ENCODE measurements around the gene PDE6G.
A peak's percentile ranks its signal among the peaks of the same experiment; 100 is the strongest.

The PDE6G gene

DNA sequence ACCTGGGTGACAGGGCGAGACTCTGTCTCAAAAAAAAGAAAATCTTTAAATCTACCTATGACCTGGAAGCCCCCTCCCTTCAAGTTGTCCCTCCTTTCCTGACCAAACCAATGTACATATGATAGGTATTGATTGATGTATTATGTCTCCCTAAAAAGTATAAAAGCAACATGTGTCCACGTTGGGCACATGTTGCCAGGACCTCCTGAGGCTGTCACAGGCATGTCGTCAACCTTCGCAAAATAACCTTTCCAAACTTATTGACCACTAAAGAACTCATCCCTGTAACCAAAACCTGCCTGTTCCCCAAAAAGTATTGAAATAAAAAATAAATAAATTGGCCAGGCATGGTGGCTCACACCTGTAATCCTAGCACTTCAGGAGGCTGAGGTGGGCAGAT lies 5.7 kb upstream of the PDE6G start:
- DNase-seq (ENCODE audit: low read depth in 2 of 2): no peak

DNA sequence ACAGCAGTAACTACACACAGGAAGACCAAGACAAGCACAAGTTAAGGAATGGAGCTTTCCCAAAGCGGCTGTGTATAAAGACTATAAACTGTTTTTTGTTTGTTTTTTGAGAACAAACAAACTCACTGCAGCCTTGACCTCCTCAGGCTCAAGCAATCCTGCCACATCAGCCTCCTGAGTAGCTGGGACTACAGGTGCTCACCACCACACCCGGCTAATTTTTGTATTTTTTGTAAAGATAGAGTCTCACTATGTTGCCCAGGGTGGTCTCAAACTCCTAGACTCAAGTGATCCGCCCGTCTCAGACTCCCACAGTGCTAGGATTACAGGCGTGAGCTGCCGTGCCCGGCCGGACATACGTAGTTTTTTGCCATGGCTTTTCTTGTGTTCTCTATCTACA lies 4.1 kb upstream of the PDE6G start:
- no peak for DNase-seq (ENCODE audit: low read depth in 2 of 2)

DNA sequence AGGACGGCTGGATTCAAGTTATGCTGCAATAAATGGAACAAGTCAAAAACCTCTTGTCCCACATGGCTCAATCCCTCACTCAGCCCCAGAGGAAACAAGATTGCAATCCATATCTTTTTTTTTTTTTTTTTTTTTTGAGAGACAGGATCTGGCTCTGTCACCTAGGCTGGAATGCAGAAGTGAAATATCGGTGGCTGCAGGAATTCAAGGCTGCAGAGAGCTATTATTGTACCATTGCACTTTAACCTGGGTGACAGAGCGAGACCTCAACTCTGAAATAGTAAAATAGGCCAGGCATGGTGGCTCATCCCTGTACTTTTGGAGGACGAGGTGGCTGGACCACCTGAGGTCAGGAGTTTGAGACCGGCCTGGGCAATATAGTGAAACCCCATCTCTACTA lies 2.7 kb upstream of the PDE6G start:
- no peak for DNase-seq (ENCODE audit: low read depth in 2 of 2)

DNA sequence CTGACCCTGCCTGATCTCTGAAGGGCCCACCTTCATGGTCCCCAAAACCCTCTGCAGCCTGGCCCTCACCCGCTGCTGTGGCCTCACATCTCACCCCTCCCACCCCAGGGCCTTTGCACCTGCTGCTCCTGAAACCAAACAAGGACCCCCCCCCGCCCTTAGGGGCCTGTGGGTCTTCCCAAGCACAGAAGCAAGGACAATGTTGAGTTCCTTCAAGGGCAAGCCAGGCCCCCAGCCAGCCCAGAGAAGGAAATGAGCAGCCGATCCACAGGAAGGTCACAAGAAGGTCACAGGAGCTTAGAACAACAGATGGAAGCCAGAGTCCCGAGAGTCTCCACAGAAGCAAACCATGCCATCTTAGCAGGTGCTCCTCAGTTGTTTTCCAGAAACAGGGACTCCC lies 493 bp upstream of the PDE6G start:
- no peak for DNase-seq (ENCODE audit: low read depth in 2 of 2)

DNA sequence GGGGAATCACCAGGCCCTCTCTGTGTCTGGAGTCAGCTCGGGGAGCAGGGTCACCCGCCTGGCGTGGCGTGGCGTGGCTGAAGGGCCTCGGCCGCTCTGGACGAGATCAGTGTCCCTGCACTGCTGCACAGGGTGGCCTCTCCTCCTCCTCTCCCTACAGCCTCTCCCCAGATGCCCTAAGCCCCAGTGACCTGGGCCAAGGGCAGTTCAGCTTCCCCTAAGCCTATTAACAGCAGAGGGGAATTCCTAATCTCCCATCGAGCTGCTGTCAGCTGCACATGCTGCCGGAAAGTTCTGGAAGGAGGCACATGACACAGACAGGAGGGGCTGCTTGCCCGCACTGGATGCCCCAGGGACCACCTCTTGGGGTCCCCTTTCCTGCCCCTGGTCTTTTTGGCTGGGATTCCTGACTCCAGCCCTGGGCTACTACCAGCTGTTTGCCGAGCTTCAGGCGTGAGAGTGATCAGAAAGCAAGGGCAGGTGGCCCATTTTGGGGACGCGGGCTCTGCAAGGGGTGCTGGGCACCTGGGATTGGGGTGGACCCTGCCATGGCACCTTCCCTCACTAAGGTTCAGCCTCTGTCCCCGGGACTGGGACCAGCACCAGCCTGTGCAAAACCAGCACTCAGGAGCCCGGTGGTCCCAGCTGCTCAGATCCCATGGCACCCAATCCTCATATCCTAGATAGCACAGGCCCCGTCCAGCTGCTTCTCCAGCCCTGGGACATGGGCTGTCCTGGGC lies 794 bp downstream of the PDE6G start:
- DNase-seq (ENCODE audit: low read depth in 2 of 2): no peak

DNA sequence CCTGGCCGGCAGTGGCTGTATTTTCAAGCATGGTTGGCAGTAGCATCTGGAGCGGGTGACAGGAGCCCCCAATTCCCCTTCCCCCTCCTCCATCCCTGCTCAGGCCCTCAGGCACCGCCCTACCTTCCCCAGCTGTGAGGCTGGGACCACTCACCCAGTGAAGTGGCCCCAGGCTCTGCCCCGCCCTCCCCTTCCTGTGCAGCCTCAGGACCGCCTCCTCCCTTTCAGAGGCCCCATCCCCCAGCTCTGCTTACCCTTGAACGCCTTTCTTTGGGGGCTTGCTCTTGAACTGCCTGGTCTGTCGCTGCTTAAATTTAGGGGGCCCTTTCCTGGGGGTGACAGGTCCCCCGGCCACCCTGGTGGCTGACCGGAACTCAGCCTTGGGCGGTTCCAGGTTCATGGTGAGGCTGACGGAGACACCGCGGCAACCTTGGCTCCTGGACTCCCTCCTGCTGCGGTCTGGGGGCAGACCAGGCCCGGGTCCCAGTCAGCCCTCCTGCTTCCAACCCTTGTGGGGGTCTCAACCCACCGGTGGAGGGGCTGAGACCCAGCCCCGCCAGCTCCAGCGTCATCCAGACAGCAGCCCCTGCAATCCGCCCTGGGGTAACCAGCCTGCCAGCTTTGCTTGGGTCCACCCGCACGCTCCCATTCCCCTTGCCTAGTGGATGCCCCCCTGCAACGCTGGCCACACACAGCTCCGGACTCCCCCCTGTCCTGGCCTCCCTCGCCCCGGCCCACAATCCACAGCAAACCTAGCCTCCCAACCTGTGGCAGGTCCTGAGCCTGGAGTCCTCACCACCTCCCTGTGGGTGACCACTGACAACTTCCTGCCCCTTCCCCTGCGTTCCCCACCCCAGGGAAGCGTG lies 3.2 kb downstream of the PDE6G start:
- DNase-seq (ENCODE audit: low read depth in 2 of 2): no peak

DNA sequence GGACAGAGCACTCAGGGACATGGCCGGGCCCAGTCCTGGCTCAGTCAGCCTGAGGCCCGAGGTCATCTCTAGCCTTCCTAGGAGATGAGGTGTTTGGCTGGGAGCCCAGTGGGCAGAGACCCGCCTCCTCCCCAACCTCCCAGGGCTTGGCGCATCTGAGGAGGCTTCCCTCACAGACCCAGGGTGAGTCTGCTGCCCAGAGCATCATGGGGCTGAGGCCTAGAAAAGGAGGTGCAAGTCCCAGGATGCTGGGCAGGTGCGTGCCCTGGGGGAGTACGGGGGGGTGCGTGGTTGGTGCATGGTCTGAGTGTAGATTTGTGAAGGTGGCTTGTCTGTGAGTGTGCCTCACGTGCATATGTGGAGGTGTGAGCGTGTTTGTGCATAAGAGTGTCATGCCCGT lies 4.7 kb downstream of the PDE6G start:
- DNase-seq (ENCODE audit: low read depth in 2 of 2): peak in 1 of 2 experiments; percentile 14

DNA sequence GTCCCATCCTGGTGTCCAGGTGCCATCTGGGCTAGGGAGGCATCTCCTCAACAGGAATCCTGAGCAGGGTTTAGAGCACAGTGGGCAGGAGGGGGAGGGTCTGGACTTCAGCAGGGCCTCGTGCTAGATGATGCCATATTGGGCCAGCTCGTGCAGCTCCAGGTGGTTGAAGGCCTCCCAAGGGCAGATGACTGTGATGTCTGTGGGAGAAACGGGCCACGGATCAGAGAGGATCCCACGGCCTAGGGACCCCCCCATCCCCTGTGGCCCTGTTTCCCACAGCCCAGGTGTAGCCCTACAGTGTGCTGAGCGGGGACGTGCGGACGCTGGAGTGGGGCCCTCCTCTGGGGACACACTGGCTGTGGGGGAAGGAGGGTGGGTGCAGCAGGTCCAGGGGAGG lies 5.4 kb downstream of the PDE6G start:
- DNase-seq (ENCODE audit: low read depth in 2 of 2): no peak

DNA sequence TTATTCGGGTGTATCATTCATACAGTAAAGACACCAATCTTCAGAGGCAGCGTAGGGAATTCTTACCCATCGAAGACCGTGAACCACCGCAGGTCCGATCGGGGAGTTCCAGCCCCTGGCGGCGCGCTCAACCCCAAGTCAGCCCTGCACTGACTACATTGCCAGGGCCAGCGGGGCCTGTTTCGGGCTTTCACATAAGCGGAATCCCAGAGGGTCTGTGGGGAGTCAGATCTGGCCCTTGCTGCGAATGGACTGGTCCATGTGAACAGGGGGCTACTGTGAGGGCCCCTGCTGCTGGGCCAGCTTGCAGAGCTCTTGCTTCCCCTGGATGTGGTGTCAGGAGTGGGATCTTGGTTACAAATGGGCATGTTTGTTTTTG lies 7.6 kb downstream of the PDE6G start:
- no peak for DNase-seq (ENCODE audit: low read depth in 2 of 2)

DNA sequence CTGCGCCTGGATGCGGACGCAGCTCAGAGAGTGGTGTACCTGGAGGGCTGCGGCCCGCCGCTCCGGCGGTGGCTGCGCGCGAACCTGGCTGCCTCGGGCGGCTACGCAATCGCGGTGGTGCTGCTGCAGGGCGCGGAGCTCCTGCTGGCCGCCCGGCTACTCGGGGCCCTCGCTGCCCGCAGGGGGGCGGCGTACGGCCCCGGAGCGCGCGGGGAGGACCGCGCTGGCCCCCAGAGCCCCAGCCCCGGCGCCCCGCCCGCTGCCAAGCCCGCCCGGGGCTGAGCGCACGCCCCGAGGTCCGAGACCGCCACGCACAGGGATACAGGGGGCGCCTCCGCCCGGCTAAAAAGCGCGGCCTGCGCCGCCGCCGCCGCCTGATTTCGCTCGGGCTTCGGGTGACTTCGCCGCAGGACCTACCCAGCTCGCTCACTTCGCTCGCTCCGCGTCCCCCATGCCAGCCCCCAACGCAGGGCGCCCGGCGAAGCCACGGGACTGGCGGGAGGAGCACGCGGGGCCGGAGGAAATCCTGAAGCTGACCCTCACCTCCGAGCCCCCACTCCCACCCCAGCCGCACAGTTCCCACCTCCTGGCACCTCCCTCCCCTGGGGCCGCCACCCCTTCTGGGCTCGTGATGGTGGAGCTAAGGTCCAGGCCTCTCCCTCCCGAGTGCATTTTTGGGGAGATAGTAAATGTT lies 8.2 kb downstream of the PDE6G start:
- DNase-seq (ENCODE audit: low read depth in 2 of 2): no peak

DNA sequence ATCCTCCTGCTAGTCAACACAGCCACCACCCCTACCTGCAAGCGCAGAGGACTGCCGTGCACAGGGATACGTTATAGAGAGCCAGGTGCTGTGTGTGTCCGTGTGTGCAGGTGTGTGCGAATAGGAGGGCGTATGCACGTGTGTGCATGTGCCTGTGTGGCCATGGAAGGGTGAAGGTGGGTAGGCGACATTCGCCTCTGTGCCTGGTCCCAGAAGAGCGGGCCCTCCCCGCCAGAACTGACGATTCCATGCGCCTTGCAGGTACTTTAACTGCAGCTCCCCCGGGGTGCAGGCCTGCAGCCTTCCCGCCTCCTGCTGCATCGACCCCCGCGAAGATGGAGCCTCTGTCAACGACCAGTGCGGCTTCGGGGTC lies 8.7 kb downstream of the PDE6G start:
- no peak for DNase-seq (ENCODE audit: low read depth in 2 of 2)

DNA sequence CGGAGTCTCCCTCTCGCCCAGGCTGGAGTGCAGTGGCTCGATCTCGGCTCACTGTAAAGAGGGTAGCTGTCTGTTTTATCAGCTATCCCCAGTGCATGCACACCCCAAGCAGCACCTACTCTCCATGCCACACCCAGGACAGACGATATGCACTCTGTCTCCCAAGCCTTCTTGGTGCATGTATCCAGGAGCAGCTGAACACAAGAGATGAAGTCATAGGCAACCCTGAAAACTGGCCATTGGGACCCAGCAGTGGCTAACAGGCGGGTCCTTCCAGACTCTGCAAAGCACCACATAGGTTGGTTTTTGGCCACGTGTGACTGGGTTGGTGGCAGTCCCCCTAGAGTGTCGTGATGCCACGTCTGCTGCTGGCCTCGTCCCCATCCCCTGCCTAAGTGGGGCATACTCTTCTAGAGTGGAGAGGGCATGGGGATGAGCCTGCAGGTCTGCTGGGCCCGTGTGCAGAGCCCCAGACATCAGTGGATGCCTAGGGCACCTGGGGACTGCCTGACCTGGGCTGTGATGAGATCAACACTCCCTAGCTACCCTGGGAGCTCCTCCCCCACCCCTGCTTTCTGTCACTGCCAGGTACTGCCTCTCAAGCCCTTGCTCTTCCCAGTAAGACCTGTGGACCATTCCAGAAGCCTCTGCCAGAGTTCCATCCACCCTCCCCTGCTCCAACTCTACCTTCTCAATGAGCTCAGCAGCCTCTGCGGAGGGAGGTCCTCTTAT lies 9.3 kb downstream of the PDE6G start:
- DNase-seq (ENCODE audit: low read depth in 2 of 2): no peak

DNA sequence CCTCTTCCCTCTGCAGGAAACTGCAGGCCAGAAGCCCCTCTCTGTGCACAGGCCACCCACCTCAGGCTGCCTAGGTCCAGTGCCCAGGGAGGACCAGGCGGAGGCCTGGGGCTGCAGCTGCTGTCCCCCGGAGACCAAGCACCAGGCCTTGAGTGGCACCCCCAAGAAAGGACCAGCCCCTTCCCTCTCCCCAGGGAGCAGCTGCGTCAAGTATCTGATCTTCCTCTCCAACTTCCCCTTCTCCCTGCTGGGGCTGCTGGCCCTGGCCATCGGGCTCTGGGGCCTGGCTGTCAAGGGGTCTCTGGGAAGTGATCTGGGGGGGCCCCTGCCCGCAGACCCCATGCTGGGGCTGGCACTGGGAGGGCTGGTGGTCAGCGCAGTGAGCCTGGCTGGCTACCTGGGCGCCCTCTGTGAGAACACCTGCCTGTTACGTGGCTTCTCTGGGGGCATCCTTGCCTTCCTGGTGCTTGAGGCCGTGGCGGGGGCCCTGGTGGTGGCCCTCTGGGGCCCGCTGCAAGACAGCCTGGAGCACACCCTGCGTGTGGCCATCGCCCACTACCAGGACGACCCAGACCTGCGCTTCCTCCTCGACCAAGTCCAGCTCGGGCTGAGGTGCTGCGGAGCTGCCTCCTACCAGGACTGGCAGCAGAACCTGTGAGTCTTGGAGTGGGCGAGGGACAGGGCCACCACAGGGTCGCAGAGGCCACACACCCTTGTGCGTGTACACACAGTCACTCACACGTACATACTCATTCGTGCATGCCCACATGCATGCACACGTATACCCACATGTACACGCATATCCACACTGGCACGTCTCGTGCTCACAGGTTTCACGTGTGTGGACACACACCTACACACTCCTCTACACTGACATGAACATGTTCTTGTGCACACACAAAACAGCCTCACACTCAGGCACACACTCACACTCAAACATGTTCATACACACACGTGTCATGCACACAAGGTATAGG lies 11.1 kb downstream of the PDE6G start:
- no peak for DNase-seq (ENCODE audit: low read depth in 2 of 2)

DNA sequence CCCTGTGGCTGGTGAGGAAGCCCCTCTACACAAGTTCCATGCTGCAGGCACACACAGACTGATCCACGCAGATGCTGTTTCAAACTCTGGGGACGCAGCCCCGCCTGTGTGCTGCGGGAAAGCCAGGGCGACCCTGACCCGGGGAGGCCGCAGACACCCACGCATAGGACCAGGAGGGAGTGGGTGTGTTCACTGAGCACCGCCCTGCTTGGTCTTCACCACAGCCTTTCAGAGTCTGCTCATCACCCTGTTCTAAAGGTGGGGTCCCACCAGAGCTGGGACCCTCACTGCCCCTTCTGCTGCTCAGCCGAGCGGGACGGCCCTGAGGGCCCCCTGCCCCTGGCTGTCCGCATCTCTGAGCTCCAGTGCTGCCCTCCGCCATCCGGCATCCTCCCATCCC lies 11.8 kb downstream of the PDE6G start:
- DNase-seq (ENCODE audit: low read depth in 2 of 2): no peak

DNA sequence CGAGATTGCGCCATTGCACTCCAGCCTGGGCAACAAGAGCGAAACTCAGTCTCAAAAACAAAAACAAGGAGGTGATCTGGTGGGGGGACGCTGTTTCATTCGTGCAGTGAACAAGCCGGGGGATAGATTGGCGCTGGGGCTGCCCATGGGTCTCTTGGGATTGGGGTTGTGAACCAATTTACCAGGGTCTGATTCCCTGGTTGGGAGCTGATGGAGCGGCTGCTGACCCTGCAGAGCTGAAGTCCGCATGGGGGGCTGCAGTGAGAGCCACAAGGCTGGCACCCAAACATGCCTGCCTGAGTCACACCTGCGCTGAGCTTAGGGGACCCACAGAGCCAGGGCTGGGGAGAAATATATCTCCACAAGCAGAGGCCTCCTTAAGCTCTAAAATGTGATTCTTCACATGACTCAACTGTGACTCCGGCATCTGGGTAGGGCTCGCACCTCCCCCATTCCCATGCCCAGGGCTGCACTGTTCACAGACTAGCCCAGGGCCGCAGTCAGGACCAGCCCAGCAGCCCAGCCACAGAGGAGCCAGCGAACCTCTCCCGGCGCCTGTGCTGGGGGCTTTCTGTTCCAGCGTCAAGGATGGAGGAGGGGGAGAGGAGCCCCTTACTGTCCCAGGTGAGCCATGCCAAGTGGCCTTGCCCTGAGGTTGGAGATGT lies 14.4 kb downstream of the PDE6G start:
- peak; percentile 19 to 24 for DNase-seq (ENCODE audit: low read depth in 2 of 2)

DNA sequence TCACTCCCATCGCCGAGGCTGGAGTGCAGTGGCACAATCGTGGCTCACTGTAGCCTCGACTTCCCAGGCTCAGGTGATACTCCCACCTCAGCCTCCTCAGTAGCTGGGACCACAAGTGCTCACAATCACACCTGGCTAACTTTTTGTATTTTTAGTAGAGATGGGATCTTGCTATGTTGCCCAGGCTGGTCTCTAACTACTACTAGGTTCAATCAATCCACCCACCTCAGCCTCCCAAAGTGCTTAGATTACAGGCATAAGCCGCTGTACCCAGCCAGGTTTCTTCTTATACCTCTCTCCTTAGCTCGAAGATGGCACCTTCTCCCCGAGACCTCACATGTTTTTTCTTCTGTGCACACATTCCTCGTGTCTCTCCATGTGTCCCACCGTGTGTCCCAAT lies 16.3 kb downstream of the PDE6G start:
- no peak for DNase-seq (ENCODE audit: low read depth in 2 of 2)

DNA sequence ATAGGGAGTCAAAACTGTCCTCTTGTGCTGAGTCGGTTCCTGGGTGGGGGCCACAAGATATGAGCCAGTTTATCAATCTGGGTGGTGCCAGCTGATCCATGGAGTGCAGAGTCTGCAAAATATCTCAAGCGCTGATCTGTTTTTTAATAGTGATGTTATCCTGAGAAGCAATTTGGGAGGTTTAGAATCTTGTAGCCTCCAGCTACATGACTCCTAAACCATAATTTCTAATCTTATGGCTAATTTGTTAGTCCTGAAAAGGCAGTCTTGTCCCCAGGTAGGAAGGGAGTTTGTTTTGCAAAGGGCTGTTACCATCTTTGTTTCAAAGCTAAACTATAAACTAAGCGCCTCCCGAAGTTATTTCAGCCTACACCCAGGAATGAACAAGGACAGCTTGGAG lies 17.7 kb downstream of the PDE6G start:
- DNase-seq (ENCODE audit: low read depth in 2 of 2): no peak

DNA sequence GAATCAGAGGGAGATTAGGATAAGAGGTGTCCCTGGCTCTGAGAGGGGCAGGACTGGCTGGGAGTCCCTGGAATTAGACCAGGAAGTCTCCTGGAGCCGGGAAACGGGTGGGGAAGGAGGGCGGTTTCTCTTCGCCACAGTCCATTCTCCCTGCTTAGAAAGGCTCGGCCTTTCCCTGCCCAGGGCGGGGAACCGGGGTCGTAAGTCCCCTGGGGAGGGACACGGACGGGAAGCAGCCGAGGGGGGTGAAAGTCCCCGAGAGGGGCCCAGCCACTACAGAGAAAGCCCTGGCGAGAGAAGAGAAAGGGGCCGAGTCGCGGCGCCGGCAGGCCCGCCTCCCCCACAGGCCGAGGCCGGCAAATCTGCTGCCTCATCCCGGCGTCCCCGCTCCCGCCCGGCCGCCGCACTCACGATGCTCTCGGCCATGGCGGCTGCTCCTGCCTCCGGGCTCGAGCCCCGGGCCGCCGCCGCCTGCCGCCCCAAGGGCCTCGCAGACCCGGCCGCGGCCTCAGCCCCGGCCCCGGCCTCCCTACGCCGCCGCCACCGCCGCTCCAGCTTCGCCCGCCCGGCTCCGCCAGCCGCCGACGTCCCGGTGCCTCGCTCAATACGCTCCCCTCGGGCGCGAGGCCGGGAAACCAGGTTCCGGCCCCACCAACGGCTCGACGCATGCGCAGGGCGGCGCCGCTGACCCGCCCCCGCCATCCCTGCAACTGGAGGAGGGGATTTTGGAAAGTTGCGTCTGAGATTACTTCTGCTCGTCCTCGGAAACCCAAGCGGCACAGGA lies 19.6 kb downstream of the PDE6G start, which contains the start of the genes NPLOC4 and TSPAN10:
Gene NPLOC4 (minus strand): TSS at position 608 of the 784 bp plus-strand sequence. CDS start 182 bp downstream, at position 426.
Gene TSPAN10 (plus strand): TSS at position 692 of the 784 bp plus-strand sequence. CDS start 5,217 bp downstream, outside the sequence.
- peak; percentile 55 to 64 for DNase-seq (ENCODE audit: low read depth in 2 of 2)

DNA sequence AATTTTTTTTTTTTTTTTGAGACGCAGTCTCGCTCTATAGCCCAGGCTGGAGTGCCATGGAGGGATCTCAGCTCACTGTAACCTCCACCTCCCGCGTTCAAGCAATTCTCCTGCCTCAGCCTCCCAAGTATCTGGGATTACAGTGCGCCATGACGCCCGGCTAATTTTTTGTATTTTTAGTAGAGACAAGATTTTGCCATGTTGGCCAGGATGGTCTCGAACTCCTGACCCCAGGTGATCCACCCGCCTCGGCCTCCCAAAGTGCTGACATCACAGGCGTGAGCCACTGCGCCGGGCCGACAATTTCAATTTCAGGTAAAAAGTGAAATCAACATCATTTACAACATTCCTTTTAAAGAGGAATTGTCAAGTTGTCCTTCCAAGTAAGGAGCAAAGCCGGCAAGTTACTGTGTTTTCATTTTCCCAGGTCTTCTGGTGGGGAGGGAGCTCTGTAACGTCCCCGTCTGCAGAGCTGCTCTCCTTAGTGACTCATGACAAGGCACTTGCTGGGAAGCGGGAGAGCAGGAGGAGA lies 20.3 kb downstream of the PDE6G start:
- DNase-seq (ENCODE audit: low read depth in 2 of 2): no peak

All from fibroblast of skin of left biceps (primary cell).